ENCODE measurements around the gene RALGDS.

RALGDS gene

DNA sequence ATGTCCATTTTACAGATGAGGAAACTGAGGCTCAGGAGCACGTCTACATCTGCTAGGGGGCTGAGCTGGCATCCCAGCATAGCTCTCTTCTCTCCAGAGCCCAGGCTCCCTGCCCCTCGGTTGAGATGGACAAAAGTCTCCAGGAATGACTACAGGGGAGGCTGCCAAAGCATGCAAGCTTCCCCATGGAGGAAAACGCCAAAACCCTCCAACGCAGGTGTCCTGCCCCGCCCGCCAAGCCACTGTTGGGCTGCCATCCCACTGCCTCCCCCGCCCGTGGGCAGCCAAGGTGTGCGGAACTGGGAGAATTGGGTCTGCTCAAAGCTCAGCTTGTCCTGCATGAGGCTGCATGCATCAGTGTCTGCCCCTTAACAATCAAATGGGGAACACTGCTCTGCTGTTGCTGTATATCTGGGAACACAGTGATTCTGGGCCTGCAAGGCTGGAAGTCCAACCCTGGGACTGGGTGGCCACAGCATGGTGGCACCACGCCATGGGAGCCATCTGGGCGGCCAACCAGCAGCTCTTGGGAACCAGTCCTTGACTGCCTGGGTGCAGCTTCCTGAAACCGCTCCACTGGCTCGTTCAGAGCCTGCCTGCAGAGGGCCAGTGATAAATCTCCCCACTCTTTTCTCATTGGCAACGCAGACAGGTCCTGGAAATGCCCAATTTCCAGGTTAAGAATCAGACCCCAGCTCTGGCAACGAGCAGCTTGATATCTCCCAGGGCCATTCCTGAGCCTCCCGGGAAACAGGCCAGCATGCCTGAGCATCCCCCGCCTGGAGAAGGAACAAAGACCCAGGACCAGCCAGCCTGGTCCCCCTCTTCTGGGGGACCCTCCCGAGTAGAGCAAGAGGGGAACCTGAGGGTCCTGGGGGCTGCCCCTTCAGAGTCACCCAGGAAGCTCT is 3.5 kb downstream of the RALGDS start:
- DNase-seq = no peak

DNA sequence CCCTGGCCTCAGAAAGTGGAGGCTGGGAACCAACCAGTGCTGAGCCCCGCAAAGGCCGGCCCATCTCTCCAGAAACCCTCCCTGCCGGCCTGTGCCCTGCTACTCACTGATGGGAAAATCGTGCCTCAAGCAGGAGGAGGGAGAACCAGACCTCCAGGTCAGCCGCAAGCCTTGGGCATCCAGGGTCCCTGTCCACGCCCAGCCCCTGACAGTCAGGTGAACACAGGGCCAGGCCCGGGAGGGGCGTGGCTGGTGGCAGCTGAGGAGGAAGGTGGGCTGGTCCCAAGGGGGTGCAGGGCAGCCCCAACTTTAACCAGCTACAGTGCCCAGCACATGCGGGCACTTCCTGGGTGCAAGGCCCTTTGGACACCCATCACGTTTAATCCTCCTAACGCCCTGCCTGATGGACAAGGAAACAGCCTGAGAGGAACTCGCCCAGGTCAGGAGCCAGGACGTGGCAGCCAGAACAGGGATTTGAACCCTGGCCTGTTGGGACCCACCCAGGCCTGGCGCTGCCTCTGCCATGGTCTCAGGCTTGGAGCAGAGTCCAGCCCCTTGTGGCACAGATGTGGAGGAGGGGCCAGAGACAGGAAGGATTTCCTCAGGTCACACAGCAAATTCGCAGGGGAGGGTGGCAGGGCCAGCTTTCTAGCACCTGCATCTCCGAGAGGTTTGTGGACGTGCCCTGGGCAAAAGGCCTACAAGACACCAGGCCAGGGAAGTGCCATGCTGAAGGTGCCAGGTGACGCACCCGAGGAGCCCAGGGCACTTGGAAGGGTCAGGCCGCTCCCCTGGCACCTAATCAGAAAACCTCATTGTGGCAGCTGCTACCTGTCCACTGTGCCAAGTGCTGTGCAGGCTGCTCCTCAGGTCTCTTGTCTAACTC is 4.5 kb downstream of the RALGDS start:
- DNase-seq = no peak

DNA sequence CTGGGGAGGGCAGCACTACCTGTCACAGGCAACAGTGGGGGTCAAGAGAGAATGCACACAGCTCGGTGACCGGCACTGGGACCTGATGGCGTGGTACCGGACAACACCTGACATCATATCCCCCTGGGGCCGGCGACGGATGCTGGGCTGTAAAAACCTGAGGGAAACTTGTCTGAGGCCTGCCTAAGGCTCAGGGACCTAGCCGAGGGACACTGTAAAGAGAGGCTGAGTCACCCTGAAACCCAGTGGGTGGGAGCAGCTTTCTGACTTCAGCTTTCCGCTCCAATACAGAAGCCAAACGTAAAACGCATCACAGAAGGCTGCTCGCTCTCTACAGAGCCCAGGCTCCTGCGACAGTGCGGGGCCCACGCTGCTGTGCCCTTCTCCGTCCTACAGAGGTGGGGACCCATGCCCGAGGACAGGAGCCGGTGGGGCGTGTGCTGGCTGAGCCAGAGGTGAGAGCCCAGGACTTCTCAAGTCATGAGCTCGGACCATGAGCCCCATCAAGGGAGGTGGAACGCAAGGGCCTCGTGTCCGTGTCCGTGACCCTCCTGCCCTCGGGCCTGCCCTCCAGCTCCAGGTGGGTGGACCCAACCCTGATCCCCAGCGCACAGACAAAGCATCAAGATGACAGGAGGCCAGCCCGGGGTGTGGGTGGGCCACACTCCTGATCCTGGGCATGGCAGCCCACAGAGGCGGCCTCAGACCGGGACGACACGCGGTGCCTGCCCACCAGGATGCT is 5.3 kb downstream of the RALGDS start:
- DNase-seq = no peak

DNA sequence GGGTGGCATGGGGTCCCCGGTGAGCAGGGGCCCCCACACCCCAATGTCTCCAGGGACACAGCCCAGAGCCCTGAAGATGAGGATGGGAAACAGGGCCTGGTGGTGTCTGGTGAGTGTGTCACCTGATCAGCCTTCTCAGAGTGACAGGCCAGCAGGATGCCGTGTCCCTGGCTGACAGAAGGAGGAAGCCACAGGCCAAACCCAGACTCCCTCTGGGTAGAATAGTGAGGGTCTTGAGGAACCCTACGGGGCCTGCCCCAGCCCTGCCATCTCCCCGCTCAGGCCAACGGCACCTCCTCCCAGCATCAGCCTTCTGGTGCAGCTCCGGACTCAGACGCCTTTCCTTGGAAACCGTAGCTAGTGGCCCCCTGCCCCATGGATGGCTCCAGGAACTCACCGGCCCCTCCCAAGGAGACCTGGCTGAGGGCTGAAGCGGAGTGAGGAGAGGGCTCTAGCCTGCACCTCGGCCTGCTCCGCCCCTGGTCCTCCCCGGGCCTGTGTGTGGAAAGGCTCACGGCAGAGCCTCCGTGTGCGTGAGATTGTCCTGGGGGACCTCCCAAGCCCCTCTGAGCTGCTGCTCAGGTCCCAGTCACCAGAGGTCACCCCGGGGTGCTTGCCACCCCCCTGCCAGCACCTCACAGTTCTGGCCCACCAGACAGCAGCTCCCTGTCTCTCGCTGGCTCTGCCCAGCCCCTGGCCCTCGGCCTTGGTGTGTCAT is 6.0 kb downstream of the RALGDS start:
- DNase-seq = no peak

DNA sequence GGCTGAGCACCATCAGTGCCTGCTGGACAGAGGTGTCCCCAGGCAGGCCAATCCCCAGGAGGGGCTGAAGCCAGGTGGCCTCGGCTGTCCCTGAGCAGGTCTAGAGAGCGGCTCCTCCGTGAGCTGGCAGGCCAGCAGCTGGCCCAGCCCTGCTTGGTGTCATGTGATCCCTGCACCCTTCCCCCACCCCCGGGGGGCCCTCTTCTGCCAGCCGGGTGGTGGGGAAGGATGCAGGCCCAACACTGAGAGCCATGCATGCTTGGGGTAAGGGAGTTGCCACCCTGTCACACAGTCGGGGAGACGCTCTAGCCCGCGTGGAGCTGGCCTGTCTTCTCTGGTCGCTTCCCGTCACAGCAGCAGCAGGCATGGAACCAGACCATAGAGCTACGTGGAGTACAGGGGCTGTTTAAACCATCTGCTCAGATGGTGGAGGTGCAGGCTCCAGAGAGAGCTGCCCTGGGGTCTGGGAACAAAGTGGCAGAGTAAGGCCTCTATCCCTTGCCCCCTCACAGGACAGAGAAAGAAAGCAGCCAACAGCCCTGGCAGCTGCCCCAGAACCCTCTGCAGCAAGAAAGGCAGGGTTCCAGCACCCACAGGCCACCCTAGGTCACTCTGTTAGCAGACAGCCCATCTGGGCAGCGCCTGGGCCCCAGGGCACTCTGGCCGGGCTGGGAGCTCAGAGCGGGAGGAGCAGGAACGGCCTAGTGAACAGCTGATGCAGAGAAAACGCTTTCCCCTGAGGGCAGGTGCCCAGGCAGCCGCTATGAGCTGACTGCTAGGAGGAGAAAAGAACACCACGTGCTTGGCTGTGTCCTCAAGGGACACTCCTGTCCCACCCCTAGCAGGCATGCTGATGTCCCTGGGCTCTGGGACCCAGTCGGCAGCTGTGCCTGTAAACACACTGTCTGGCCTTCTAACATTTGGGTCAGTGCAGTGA is 6.8 kb downstream of the RALGDS start:
- DNase-seq = peak; percentile 38

DNA sequence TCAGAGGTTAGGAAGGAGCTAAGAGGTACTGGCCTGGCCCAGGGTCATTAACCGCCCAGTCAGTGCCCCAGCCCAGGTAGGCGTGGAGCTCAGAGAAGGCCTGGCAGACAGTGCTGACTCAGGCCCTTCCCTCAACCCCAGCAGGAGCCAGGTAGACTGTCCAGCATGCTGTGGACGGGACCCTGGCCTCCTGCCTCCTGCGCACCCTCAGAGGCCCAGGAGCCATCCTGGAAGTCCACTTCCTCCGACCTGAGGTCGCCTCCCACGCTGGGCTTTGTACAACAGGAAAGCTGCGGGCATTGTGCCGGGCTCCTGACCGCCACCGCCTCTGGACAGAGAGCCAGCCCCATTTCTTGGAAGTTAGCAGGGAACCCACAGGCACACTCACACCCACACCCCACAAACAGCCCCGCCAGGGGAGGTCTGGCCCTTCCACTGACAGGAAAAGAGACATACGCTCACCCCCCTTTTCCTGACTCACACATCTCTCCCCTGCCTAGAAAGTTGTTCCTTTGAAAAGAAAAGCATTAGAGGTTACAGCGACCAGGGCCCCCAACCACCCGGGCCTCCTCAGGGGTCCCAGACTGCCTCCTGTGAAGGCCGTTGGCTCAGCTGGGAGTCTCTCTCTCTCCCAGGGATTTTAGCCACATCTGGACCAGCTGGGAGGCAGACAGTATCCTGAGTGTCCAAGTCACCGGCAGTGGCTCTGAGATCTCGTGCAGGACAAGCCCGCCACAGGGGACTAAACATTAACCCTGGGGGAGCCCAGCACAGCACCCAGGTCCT is 7.7 kb downstream of the RALGDS start:
- no peak for DNase-seq

GRCh38 chr9:133112663-133113026 is 8.4 kb downstream of the RALGDS start:
- no peak for DNase-seq

GRCh38 chr9:133111808-133112662 is 9.0 kb downstream of the RALGDS start:
- DNase-seq = no peak

GRCh38 chr9:133109931-133110650 is 10.9 kb downstream of the RALGDS start:
- no peak for DNase-seq

- no peak for DNase-seq
Measured at GRCh38 chr9:133108794-133109641, 12.0 kb downstream of the RALGDS start.

GRCh38 chr9:133107961-133108793 is 12.9 kb downstream of the RALGDS start:
- DNase-seq = no peak

DNA sequence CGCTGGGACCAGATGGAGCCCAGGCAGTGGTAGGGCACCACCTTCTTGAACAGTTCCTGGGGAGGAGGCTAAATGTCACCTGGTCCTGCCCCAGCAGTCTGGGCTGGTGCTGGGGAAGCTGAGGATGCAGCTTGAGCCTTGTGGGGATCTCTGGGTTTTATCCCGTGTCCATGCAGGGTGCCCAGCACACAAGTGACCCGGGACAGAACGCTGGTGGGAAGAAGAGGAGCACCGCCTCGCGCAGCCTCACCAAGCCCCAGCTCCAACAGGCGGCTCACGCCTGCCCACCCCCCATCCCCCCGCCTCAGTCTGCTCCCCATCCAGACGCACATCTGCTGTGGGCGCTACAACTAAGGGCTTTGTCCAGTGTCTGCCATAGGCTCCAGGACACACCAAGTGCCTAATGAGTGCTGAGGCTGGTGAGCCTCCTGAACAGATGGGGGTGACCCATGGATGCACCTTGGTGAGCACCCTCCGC is 13.8 kb downstream of the RALGDS start:
- DNase-seq = no peak

GRCh38 chr9:133106511-133107244 is 14.4 kb downstream of the RALGDS start:
- no peak for DNase-seq

- no peak for DNase-seq
Measured at GRCh38 chr9:133105461-133105770, 15.6 kb downstream of the RALGDS start.

DNA sequence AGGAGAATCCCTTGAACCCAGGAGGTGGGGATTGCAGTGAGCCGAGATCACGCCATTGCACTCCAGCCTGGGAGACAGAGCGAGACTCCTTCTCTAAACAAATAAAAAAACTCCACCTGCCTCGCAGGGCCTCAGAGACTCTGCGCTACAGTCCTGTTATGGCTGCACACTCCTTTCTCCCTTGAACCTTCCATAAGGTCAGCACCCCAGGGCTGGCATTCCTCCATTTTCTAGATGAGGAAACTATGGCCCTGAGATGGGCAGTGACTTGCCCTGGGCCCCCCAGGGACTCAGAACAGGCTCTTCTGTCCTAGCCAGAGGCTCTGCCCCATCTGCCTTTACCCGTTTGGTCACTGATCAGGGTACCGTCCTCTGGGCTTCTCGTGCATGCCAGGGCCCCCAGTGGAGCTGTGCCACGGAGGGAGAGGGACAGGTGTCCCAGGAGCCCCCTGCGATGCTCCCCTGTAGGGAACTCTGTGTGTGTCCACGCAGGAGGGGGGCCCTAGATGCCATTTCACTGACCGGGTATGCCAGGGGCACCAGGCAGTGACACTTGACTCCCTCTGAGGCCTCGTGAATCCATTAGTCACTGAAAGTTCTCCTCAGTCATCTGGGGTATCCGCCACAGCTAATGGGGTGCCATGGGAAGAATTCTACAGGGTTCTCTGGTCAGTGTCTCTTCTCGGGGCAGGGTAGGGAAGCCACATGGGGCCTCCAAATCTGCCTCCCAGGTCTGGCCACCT is 16.2 kb downstream of the RALGDS start:
- DNase-seq = no peak
